ENCODE data around the gene PHF19. TPM values are rescaled to one million over a fixed set of nuclear protein-coding genes. Genes with fewer than 3 reads are reported as not detected.
A peak's percentile ranks its signal among the peaks of the same experiment; 100 is the strongest.

PHF19 gene
- total RNA-seq, 1 experiment from 2014 or later: 73.4 TPM

DNA sequence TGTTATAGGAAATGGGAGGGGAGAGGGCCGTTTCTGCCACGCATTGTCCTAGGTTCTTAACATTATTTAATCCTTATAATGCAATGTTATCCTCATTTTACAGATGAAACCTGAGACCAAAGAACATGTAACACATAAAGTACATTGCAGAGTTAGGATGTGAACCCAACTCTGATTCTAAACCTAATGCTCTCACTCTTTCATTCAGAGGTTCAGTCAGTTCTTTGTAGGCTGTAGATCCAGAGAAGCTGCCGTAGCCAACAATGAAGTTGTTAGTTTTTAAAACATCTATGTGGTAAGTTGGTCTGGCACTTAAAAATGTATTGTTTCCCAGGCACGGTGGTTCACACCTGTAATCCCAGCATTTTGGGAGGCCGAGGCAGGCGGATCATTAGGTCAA, 23.8 kb downstream of the PHF19 start:
- DNase-seq (ENCODE audit: low read depth): no peak

DNA sequence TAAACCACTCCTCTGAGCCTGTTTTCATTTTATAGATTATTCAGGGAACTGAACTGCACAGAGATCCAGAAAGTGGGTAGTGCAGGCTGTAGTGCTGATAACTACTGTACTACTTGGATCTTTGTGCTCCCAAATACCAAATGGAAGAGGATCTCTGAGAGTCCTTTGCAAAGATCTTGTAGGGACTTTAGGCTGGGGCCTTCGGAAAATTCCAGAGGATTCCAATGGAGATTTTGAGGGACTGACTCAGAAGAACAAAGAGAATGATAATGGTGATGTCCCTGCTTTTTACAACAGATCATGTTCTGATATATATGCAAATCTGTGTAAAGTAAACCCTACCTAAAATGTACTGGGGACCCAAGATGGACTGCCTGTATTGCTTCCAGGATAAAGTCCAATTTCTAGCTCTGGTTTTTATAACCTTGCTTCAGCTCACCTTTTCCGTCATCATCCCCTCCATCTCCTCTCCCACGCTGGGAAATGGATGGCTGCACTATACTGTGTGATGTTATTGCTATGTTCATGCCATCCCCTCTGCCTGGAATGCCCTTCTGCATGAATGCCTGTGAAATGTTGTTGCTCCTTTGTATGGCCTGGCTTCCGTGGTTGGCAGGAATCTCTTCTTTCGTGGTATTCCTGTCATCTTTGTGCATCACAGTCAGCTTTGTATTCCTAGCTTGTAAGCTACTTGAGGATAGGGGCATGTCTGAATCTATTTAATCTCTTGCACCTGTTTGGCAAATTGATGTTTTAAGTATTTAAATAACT, 24.6 kb downstream of the PHF19 start:
- no peak for DNase-seq (ENCODE audit: low read depth)

DNA sequence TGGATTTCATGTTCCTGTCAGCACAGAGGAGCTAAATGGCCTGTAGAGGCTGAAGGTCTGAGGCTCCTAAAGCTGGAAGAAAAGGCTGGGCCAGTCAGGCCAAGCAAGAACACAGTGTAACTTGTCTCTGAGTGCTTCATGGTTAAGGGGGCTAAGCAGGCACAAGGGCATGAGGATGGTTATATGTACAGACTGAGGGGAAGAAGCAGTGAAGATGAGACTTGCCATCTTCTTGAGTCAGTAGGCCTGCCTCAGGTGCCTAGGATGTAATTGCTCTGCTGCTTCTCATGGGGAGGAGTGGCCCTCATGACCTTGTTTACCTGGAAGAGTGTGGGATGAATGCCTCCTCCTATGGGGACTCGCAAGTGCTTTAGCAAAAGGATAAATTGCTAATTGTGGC, 25.5 kb downstream of the PHF19 start:
- no peak for DNase-seq (ENCODE audit: low read depth)

DNA sequence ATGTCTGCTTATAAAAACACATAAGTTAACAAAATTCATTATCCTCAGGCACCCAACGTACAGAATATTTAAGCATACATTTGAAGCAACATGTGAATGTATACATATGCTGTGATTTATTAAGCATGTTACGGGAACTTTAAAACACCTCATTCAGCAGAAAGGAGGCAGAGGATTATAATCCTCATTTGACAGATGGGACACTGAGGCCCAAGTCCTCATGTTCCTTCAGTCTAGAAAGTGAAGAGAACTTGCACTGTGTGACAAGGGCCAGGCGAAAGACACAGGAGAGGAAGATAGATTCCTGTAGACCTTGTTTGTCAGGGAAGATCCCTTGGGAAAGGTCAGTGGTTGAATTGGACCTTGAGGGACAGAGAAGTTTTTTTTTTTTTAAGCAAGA, 26.7 kb downstream of the PHF19 start:
- no peak for DNase-seq (ENCODE audit: low read depth)

DNA sequence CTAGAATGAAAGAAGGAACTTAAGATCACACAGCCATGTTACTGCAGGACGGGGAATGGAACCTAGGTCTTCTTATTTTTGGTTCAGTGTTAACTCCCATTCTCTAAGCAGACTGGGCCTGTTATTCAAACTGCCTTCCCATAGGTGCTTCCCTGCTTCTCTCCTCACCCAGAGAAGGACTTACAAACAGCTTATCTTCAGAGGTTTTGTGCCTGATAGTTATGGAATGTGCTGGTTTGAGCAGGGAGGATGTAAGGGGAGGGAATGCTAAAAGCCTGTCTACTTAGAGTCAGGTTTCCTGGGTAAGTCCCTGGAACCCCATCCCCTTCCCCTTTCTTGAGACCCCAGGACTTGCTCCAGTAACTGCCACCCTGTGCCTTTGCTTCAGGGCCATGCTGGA, 30.1 kb downstream of the PHF19 start:
- no peak for DNase-seq (ENCODE audit: low read depth)

DNA sequence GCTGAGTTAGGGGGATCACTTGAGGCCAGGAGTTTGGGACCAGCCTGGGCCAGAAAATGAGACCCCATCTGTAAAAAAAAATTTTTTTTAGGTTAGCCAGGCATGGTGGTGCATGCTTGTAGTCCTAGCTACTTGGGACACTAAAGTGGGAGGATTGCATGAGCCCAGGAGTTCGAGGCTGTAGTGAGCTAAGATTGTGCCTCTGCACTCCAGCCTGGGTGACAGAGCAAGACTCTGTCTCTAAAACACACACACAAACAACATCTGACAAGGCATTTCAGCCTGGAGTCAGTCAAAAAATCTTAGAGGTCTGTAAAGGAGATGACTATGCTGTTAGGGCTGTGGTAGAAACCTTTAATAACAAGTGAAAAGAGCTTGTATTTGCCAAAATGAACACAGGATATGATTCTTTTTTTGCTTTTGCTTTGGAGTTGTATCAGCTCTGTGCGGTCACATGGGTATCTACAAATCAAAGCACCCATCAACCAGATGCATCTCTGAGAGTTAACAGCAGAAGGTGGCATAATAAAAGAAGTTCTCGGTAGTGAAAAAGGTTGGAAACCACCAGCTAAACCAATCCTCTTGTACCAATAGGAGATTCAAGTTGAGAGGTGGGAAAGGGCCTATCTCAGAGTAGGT, 30.6 kb downstream of the PHF19 start:
- DNase-seq (ENCODE audit: low read depth): no peak

DNA sequence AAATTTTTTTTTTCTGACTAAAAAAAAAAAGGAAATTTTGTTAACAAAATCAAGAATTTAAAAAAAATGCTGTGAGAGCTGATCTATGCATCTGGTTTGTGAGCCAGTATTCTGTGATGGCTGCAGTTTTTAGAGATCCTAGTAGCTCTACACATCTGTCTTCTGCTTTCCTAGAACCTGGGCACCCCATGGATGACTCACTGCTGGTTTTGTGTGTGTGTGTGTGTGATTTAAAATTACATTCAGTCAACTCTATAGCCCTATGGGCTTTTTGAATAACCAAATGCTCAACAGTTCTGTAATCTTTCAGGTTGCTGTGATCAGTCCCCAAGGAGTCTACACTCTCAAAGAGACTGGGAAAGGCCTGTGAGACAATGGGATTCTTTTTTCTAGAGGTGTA, 31.7 kb downstream of the PHF19 start:
- peak; percentile 33 for DNase-seq (ENCODE audit: low read depth)

DNA sequence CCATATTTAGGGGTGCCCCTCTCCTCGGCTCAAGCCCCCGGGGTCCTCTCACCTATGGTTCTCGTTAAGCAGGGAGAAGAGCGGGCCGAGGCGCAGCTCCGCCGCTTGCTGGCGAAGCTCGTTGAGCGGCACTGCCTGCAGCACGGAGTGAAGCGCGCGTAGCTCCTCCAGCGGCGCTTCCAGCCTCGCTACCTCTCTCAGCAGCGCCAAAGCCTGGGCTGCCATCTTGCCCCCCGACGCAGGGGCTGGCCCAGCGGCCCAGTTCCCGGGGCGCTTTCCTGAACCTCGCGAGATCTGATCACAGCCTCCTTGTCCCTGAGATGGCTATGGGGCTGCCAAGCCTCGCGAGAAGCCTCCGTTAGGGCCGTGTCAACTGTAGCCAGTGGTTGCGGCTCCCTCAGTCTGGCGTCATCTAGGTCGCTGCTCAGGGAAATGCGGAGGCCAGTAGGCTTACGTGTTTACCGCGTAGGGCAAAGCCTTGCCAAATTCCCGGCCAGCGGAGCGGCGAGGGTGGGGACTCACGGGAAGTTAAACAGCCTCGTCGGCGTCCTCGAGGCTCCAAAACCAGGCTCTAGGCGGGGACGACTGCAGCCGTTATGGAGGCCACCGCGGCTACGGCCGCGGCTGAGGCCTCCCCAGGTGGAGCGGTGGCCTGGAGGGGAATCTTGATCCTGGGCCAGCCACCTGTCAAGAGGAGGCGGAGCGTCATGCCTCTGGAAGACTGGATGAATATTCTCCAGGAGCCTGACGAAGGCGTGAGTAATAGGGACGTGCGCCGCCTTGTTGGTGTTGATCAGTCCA, 34.1 kb downstream of the PHF19 start, which contains the start of gene PSMD5:
PSMD5 (minus strand) TSS at position 238 of the 801 bp plus-strand sequence; CDS start at position 225, 13 bp downstream.
- DNase-seq (ENCODE audit: low read depth): peak; percentile 99

DNA sequence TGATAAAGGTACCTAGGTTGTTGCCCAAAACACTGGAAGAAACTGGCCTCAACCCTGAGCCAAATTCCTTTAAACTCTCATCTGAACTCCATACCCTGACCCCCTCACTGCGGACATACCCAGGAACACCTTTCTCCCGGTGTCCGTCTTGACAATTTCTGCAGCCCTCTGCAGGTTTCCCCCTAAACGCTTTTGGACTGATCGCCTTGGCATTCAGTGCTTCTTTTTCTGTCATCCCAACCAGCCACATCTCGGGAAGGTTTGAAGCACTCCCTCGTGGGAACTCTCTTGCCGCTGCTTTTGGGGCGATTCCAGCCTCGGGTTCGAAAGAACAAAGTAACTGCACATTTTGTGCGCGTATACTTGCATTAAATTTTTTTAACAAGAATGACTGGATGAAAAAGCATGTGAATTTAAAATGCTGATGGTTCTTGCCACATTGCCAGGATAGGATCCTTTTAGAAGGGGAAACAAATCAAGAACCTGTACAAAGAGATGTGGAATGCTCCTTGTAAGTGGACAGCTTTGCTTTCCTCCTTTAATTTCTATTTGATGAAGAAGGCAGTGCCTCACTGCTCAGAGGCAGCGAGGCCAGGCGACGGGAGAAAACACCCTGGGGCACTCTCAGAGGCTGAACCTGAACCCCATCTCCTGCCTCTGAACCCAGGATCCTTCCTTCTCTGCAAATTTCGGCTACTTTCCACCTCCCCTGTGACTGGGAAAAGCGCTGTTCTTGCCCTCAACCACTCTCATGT, 34.9 kb downstream of the PHF19 start:
- peak; percentile 24 for DNase-seq (ENCODE audit: low read depth)

DNA sequence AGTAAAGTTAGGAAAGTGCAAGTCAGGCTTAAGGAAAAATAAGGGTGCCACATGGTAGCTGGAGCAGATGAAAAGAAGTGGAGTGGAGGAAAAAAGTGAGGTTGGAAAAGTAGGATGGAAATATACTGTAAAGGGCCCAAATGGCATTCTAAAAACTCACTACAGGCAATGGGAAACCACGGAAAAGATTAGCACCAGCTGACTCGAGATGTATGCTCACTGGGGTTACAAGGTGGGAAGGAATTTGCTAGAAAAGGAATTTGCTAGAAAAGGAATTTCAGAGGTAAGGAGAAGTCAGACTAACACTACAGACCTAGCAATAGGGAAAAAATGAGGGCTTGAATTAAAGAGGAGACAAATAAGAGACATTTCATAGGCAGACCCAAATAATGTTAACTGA, 37.8 kb downstream of the PHF19 start:
- no peak for DNase-seq (ENCODE audit: low read depth)

DNA sequence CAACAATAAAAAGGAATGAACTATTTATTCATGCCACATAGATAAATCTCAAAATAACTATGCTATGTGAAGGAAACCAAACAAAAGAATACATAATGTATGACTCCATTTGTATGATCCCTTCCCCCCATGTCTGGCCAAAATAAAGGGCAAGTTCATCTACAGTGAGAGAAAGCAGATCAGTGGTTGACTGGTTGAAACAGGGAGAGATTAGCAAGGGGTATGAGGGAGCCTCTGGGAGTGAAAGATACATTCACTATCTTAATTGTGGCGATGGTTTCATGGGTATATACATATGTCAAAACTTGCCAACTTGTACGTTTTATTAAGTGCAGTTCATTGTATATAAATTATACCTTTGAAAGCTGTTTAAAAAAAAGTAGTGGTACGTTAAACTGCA, 39.1 kb downstream of the PHF19 start:
- no peak for DNase-seq (ENCODE audit: low read depth)

DNA sequence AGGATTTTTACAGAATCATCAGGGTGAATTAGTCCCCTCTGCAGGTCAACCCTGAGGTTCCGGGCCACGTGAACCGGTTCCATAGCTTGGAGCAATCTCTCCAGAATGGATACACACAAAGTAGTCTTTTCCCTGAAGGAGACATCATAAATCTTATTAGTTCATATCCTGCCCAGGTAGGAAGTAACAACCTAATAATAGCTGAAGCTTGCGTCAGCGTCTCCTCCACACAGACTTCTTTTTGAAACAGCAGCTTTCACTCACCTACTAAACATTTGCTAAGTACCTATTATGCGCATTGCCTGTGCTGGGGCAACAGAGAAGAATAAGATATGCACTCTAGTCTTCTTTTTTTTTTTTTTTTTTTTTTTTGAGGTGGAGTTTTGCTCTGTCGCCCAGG, 43.7 kb downstream of the PHF19 start:
- DNase-seq (ENCODE audit: low read depth): no peak

DNA sequence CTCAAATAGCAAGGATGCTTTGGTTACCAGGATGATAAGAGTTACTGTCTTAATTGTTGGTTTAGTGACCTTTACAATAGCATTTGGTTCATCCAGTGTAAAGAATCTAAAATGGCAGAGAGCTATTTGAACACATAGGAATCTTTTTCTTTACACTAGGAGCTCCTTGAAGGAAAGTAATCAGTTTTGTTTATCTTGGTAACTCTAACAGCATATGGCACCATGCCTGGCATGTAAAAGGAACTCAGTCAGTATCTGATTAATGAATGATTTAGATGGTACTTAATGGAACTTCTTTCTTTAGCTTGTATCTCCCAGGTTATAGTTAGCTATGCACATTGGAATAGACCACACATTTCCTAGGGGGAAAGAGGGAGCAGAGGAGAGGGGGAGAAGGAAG, 44.2 kb downstream of the PHF19 start:
- DNase-seq (ENCODE audit: low read depth): no peak

DNA sequence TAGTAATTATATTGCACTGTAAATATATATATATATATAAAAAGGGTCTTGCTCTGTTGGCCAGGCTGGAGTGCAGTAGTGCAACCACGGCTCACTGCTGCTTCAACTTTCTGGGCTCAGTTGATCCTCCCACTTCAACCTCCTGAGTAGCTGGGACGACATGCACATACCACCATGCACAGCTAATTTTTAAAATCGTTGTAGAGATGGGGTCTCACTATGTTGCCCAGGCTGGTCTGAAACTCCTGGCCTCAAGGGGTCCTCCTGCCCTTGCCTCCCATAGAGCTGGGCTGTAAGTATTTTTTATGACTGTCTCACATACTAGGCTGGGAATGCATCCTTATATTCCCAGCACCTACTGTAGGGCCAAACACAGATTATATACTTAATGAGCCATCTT, 46.1 kb downstream of the PHF19 start:
- DNase-seq (ENCODE audit: low read depth): no peak

DNA sequence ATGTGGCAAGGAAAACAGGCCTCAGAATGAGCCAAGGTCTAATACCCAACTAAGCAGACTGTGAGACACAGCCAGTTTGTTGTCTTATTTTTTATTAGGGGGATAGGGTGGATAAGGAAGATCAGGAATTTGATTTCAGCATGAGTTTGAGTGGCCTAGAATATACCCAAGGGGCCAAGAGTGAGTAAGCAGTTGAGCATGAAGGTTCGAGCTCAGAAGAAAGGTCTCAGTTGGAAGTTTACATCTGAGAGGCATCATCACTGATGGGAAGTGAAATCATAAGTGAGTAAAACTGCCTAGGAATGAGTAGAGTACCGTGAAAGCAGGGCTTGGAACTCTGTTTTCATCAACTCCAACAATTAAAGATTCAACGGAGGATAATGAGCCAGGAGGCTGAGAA, 46.8 kb downstream of the PHF19 start:
- DNase-seq (ENCODE audit: low read depth): no peak

DNA sequence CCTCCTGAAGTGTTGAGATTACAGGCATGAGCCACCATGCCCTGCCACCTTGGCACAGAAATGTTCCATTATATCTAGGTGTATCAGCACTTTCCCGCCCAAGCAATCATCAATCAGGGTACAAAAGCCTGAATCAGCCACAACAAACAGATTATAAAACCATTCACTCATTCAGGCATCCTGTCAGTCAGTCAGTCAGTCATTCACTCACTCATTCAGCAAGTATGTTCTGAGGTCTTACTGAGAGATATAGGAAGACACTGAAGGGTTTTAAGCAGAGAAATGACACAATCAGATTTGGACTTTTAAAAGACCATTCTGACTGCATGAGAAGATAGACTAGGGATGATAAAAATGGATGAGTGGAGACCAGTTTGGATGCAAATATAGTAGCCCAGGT, 47.3 kb downstream of the PHF19 start:
- DNase-seq (ENCODE audit: low read depth): no peak

DNA sequence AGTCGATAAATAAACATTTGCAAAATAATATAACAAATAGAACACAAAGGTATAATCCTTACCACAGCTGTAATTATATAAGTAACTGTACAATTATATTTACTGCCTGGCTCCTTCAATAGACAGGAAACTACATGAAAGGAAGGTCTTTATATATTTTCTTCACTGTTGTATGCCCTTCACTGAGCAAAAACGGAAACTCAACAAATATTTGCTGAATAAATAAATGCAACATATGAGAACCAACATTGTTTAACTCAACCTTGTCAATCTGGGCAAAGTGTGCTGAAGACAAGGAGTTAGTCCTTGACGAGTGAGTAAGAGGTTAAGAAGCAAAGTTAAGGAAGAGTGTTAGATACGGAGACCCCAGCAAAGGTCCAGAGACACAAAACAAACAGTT, 56.9 kb downstream of the PHF19 start:
- no peak for DNase-seq (ENCODE audit: low read depth)

DNA sequence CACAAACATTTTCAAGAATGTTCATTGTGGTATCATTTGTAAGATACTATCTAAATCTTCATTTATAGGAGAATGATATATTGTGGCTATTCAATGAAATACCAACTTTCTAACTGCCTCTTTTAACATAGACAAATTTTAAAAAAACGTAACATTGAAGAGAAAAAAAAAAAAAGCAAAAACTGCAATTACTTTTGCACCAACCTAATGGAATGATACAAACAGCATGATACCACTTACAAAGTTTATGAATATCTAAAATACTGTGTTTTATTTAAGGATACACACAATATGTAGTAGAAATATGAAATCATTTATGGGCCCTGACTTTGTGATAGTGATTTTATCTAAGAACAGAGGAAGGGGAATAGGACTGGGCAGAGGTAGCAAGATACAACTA, 58.4 kb downstream of the PHF19 start:
- DNase-seq (ENCODE audit: low read depth): no peak

DNA sequence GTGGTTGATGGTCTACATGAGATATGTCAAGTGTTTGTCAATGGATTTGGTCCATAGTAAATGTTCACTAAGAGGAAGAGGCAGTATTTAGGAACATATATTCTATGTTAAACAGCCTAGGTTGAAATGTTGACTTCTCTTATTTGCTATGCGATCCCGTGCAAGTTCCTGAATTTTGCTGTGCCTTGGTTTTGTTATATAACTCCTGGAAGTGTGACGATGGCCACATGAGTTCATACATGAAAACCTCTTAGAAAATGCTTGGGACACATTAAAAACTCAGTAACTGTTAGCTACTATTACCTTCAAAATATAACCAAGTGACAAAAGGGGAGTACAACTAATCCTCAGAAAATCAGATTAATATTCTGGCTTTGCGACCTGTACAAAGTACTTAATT, 61.9 kb downstream of the PHF19 start:
- DNase-seq (ENCODE audit: low read depth): no peak

DNA sequence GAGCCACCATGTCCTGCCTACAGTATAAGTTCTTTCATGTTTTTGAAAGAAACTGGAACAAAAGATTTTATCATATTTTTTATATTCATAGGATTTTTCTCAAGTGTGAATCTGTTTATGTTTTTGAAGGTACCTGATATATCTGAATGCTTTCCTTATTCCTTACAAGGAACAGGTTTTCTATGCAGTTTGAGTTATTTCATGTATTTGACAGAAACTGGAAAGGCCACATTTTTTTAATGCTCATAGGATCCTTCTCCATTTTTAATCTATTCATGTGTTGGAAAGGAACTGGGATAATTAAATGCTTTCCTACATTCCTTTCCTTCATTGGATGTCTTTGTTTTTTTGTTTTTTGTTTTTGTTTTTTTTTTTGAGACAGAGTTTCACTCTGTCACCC, 68.1 kb downstream of the PHF19 start:
- DNase-seq (ENCODE audit: low read depth): no peak

DNA sequence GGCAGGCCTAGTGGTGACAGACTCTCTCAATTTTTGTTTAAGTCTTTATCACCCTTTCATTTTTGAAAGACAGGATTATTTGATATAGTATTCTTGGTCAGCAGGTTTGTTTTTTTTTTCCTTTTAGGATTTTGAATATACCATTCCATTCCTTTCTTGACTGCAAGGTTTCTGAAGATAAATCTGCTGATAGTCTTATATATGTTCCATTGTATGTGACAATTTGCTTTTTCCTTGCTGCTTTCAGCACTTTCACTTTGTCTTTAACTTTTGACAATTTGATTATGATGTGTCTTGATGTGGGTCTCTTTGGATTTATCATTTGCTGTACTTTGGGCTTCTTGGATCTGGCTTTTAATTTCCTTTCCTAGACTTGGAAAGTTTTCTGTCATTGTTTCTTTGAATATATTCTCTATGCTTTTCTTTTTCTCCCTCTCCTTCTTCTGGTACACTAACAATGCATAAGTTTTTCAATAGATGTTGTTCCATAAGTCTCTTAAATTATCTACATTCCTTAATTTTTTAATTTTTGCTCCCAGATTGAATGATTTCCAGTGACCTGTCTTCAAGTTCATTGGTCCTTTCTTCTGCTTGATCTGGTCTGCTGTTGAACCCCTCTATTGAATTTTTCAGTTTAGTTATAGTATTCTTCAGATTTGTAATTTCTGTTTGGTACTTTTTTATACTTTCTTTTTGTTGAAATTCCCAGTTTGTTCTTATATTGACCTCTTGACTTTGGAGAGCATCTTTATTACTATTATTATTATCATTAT, 69.2 kb downstream of the PHF19 start:
- DNase-seq (ENCODE audit: low read depth): no peak

All from RPMI7951 (cell line).